ENCODE results near the gene RBMS1.

GRCh38 chr2:160431441-160431840, 62.2 kb downstream of the RBMS1 start:
- TF ChIP-seq SMC3 (IDR thresholded peaks at IDR 0.05; ENCODE audit: low read depth, low read length) (no peak), CTCF (conservative IDR thresholded peaks at IDR 0.05; ENCODE audit: low read depth, low read length) (no peak), RAD21 (IDR thresholded peaks at IDR 0.05; ENCODE audit: low read length) (no peak), POLR2A (IDR thresholded peaks at IDR 0.05; ENCODE audit: low read depth, low read length) (no peak), NFE2L2 (IDR thresholded peaks at IDR 0.05; ENCODE audit: low read depth, low read length) (no peak), RFX5 (IDR thresholded peaks at IDR 0.05; ENCODE audit: low read depth, low read length) (no peak), MAFK (IDR thresholded peaks at IDR 0.05; ENCODE audit: low read depth, low read length) (no peak), FOS (IDR thresholded peaks at IDR 0.05; ENCODE audit: low read depth, low read length) (no peak), MAZ (IDR thresholded peaks at IDR 0.05; ENCODE audit: borderline replicate concordance, low read depth, low read length) (no peak), BHLHE40 (IDR thresholded peaks at IDR 0.05; ENCODE audit: low read depth, low read length) (no peak), ELK1 (IDR thresholded peaks at IDR 0.05; ENCODE audit: borderline replicate concordance, low read depth, low read length) (no peak), CHD1 (IDR thresholded peaks at IDR 0.05; ENCODE audit: low read depth, low read length) (no peak)

All from IMR-90 (cell line).